ENCODE data around the gene MBD5. TPM values are rescaled to one million over a fixed set of nuclear protein-coding genes. Genes with fewer than 3 reads are reported as not detected.

Gene MBD5
- total and polyA plus RNA-seq, 12 donors: 5.6 to 61.7 (median 40.5) TPM

GRCh38 chr2:148161909-148162435 lies 141.1 kb downstream of the MBD5 start:
- 79 to 88% (median 82%) methylated on average over 2 of the region's 2 CpGs for WGBS, 4 donors
- DNase-seq: no peak
- H3K4me1 ChIP-seq (replicated peaks in 1 of 2): peaks cover 0 to 12% of the 10 kb centered on the region in 2 donors
- no peaks in the 10 kb centered on the region for H3K27me3 ChIP-seq
- H3K9me3 ChIP-seq (replicated peaks in 1 of 3): no peaks in the 10 kb centered on the region
- intact Hi-C loops (cut with DNase I): no loop called here
- TF ChIP-seq POLR2A (IDR thresholded peaks at IDR 0.05): no peak
- TF ChIP-seq, protein P1, sequence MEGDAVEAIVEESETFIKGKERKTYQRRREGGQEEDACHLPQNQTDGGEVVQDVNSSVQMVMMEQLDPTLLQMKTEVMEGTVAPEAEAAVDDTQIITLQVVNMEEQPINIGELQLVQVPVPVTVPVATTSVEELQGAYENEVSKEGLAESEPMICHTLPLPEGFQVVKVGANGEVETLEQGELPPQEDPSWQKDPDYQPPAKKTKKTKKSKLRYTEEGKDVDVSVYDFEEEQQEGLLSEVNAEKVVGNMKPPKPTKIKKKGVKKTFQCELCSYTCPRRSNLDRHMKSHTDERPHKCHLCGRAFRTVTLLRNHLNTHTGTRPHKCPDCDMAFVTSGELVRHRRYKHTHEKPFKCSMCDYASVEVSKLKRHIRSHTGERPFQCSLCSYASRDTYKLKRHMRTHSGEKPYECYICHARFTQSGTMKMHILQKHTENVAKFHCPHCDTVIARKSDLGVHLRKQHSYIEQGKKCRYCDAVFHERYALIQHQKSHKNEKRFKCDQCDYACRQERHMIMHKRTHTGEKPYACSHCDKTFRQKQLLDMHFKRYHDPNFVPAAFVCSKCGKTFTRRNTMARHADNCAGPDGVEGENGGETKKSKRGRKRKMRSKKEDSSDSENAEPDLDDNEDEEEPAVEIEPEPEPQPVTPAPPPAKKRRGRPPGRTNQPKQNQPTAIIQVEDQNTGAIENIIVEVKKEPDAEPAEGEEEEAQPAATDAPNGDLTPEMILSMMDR (IDR thresholded peaks at IDR 0.05): no peak
- no peak overlapping the region for H3K4me3 ChIP-seq
- no peaks in the 10 kb centered on the region for H3K36me3 ChIP-seq (replicated peaks in 1 of 2)
- no peak overlapping the region for H3K27ac ChIP-seq

DNA sequence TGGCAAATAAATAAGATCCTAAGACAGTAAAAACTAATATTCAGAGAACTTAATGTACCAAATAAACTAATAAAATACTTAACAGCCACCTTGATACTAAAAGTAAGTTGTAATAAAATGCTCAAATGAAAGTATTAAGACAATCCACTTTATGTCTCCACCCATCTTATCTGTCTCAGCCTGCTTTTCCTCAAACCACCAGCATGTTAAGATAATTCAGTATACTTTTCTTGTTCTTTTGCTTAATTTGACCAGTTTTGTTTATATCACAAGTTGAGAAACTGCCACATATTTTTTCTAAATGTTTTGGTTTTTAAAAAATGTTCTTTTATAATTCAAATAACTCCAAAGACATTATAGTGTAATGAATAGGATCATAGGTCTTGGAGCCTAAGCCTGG lies 142.0 kb downstream of the MBD5 start:
- Histone ChIP-seq H3K4me3 (no peak overlapping the region), H3K27ac (no peak overlapping the region), H3K27me3 (no peaks in the 10 kb centered on the region), H3K9me3 (replicated peaks in 1 of 3) (no peaks in the 10 kb centered on the region), H3K4me1 (replicated peaks in 1 of 2) (peaks cover 0 to 18% of the 10 kb centered on the region in 2 donors), H3K36me3 (replicated peaks in 1 of 2) (no peaks in the 10 kb centered on the region)
- no peak for TF ChIP-seq POLR2A (IDR thresholded peaks at IDR 0.05)
- TF ChIP-seq, protein P1 (IDR thresholded peaks at IDR 0.05): no peak
- intact Hi-C loops (cut with DNase I): no loop called here
- no peak for DNase-seq

DNA sequence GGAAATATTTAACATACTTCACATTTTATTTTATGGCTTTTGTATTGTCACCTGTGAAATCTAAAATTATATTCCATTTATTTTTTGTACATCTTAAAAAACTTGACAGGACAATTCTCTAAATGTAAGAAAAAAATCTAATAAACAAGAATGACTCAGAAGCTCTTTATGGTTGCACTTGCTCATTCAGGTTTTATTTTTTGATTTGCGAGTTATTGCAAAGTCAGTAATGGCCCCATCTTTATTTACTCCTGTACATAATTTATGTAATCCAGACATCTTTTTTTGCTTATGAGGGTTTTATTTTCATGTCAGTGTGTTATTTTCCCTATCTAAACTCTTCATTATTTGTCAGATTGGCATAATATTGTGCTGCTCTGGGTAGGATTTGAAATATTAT lies 145.1 kb downstream of the MBD5 start:
- WGBS, 4 donors: 67 to 83% (median 73%) methylated on average over 1 of the region's 1 CpG
- Histone ChIP-seq H3K9me3 (replicated peaks in 1 of 3) (no peaks in the 10 kb centered on the region), H3K27me3 (no peaks in the 10 kb centered on the region), H3K36me3 (replicated peaks in 1 of 2) (no peaks in the 10 kb centered on the region), H3K4me1 (replicated peaks in 1 of 2) (peaks cover 0 to 22% of the 10 kb centered on the region in 2 donors), H3K27ac (no peak overlapping the region), H3K4me3 (no peak overlapping the region)
- DNase-seq: no peak
- intact Hi-C loops (cut with DNase I): no loop called here
- no peak for TF ChIP-seq POLR2A (IDR thresholded peaks at IDR 0.05)
- TF ChIP-seq, protein P1 (IDR thresholded peaks at IDR 0.05): no peak

DNA sequence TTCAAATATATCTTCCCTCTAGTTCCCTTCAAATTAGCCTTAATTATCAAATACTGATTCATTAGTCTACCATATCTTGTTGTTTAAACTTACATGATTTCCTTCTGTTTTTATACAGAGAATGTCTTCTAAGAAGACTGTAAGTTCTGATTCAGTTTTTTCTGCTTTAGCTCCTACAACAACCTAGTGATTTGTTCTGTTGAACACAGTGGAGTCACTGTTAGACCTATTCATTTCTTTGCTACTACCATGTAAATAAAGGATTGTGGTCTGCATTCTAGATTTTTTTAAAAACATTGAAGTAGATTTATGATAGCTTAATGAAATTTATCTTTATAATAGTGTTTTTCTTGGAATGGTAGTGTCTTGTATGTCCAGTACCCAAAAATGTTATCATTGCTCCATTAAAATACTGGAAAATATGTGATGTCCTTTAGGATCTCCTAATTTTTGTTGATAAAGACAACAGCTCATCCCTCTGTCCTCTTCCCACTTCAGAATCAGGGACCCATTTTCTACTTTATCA lies 146.4 kb downstream of the MBD5 start:
- no peaks in the 10 kb centered on the region for H3K9me3 ChIP-seq (replicated peaks in 1 of 3)
- intact Hi-C loops (cut with DNase I): no loop called here

More for the DNA sequence above, 146.4 kb downstream of the MBD5 start:
- Histone ChIP-seq H3K4me1 (replicated peaks in 1 of 2) (peaks cover 0 to 22% of the 10 kb centered on the region in 2 donors), H3K4me3 (no peak overlapping the region), H3K27ac (no peak overlapping the region), H3K36me3 (replicated peaks in 1 of 2) (no peaks in the 10 kb centered on the region), H3K27me3 (no peaks in the 10 kb centered on the region)
- DNase-seq: no peak
- no peak for TF ChIP-seq POLR2A (IDR thresholded peaks at IDR 0.05)
- TF ChIP-seq, protein P1 (IDR thresholded peaks at IDR 0.05): no peak

All from adrenal gland (tissue), 12 donors.